ENCODE results near the gene NLRC5.

GRCh38 chr16:57030346-57030902, 41.1 kb downstream of the NLRC5 start:
- no peak for TF ChIP-seq TCF7 (IDR thresholded peaks at IDR 0.05; ENCODE audit: borderline replicate concordance)
- TF ChIP-seq KHSRP (IDR thresholded peaks at IDR 0.05), result no peak
- TF ChIP-seq CHD4 (IDR thresholded peaks at IDR 0.05; ENCODE audit: insufficient read depth, insufficient replicate concordance, low read depth, low read length, poor library complexity, severe bottlenecking), result no peak
- TF ChIP-seq POLR2AphosphoS5 (IDR thresholded peaks at IDR 0.05; ENCODE audit: control insufficient read depth, insufficient read depth, low read depth, low read length), result no peak
- no peak for TF ChIP-seq ZNF780A (CRISPR knock-in tag; IDR thresholded peaks at IDR 0.05)
- no peak for TF ChIP-seq AFF4 (CRISPR knock-in tag; IDR thresholded peaks at IDR 0.05)
- no peak for TF ChIP-seq ADNP (tag; IDR thresholded peaks at IDR 0.05)
- no peak for TF ChIP-seq CTCF (IDR thresholded peaks at IDR 0.05 in 2 of 3, conservative IDR thresholded peaks at IDR 0.05 in 1 of 3; ENCODE audit: insufficient read depth in 2 of 3, low read depth in 1 of 3, low read length in 3 of 3)
- TF ChIP-seq ATF6 (CRISPR knock-in tag; IDR thresholded peaks at IDR 0.05), result no peak
- no peak for TF ChIP-seq JUNB (CRISPR knock-in tag; conservative IDR thresholded peaks at IDR 0.05)
- TF ChIP-seq CCAR2 (IDR thresholded peaks at IDR 0.05; ENCODE audit: low read depth, low read length), result no peak
- TF ChIP-seq NBN (IDR thresholded peaks at IDR 0.05; ENCODE audit: low read depth), result no peak
- TF ChIP-seq PRPF4 (IDR thresholded peaks at IDR 0.05; ENCODE audit: insufficient read depth, low read depth, low read length, poor library complexity, severe bottlenecking), result no peak
